GM12872 (cell line): ENCODE data around the gene DGCR8.

ENCODE experiments used
- TF ChIP-seq, protein P1 (sequence below): IDR thresholded peaks from 3 replicates; pipeline ENCODE4 v1.5.1; 2011; ENCODE audit warnings: low read depth, mild to moderate bottlenecking, low read length, moderate library complexity; ENCODE audit not compliant: insufficient read depth

The DGCR8 gene

GRCh38 chr22:20088263-20088648 lies 8.2 kb downstream of the DGCR8 start:
- TF ChIP-seq, protein P1, sequence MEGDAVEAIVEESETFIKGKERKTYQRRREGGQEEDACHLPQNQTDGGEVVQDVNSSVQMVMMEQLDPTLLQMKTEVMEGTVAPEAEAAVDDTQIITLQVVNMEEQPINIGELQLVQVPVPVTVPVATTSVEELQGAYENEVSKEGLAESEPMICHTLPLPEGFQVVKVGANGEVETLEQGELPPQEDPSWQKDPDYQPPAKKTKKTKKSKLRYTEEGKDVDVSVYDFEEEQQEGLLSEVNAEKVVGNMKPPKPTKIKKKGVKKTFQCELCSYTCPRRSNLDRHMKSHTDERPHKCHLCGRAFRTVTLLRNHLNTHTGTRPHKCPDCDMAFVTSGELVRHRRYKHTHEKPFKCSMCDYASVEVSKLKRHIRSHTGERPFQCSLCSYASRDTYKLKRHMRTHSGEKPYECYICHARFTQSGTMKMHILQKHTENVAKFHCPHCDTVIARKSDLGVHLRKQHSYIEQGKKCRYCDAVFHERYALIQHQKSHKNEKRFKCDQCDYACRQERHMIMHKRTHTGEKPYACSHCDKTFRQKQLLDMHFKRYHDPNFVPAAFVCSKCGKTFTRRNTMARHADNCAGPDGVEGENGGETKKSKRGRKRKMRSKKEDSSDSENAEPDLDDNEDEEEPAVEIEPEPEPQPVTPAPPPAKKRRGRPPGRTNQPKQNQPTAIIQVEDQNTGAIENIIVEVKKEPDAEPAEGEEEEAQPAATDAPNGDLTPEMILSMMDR = no peak

- TF ChIP-seq, protein P1 = no peak
Measured at GRCh38 chr22:20089226-20089976, 9.4 kb downstream of the DGCR8 start.

- TF ChIP-seq, protein P1 = no peak
Measured at GRCh38 chr22:20089977-20090729, 10.1 kb downstream of the DGCR8 start.

DNA sequence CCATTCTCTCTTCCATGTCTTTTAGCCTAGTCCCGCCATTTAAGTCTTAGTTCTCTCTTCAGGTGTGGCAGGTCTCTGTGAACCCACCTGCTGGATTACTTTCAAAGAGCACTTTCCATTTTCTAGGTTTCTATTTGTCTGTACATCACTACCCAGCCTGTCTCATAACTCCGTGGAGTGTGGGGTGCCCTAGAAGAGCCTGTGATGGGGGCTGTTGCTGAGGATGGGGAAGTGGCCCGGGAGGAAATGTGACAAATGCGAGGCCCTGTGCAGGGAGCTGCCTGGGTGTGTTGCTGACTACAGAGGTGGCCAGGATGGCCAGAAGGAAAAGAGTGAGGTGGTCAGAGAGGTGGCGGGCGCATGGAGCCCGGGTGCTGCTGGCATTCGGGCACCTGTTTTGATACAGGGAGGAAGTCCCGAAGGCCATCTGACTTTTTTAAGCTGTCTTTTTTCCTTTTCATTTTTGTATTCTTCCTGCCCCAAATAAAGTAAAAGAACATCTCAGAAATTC lies 10.7 kb downstream of the DGCR8 start:
- TF ChIP-seq, protein P1 = no peak

GRCh38 chr22:20091690-20092476 lies 11.8 kb downstream of the DGCR8 start:
- TF ChIP-seq, protein P1 = no peak

DNA sequence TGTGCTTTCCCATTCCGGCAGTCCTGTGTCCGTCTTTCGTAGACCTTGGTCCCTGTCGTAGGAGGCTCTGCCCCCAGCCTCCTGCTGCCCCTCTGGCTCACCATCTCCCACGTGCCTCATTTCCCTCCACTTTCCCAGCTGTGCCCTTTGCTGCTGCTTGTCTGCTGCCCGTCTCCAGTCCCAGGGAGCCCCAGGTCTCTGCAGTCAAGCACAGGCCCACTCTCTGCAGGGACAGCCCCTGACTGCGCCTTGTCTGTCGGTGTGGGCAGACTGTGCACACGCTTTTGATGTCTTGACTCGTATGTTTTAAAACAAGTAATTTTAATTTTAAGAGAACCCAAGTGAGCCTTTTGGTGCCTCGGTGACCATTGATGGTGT lies 12.4 kb downstream of the DGCR8 start:
- TF ChIP-seq, protein P1 = no peak

GRCh38 chr22:20093418-20094196 lies 13.6 kb downstream of the DGCR8 start:
- TF ChIP-seq, protein P1 = no peak
